Left ventricle myocardium inferior (tissue), 1 donor: Measurements from ENCODE around the gene SLC12A9. TPM values are rescaled to one million over a fixed set of nuclear protein-coding genes. Genes with fewer than 3 reads are reported as not detected.

Experiments
- DNase-seq: peaks from one replicate; pipeline ENCODE4 v3.0.0-alpha.2; 2020
- H3K27ac ChIP-seq: fragments of 200-600 bp; replicated peaks from 2 replicates; pipeline ENCODE4 v1.8.0; 2021
- H3K27me3 ChIP-seq: fragments of 200-600 bp; 2 replicates; pipeline ENCODE4 v1.8.0; 2021; ENCODE audit warnings: low read depth
- H3K36me3 ChIP-seq: fragments of 200-600 bp; 2 replicates; pipeline ENCODE4 v1.8.0; 2021
- H3K4me1 ChIP-seq: fragments of 200-600 bp; 2 replicates; pipeline ENCODE4 v1.8.0; 2021
- H3K4me3 ChIP-seq: fragments of 200-600 bp; 2 replicates; pipeline ENCODE4 v1.8.0; 2021; ENCODE audit warnings: mild to moderate bottlenecking, moderate library complexity
- H3K9me3 ChIP-seq: fragments of 200-600 bp; replicated peaks from 2 replicates; pipeline ENCODE4 v1.8.0; 2021
- CTCF ChIP-seq: fragments of 200-600 bp; IDR thresholded peaks from 2 replicates; pipeline ENCODE4 v1.8.0; 2021; ENCODE audit warnings: antibody characterized with exemption, mild to moderate bottlenecking, borderline replicate concordance
- intact Hi-C: fragments of 100-400 bp; cut with micrococcal nuclease; formaldehyde crosslinking; loops from one replicate; pipeline ENCODE4 v1.11.0; 2022
- total RNA-seq: library from RNA; stranded (reverse); fragmentation: NEBNext Ultra II Directional; extraction: Animal tissue kit (Norgen Biotek cat#: 25700); gene quantifications from one replicate; pipeline ENCODE4 v1.2.1, GENCODE V29; 2021
- donor health status: DM: no; HTN: yes; CAD: no; lungs with severe emphysema.

The SLC12A9 gene
- total RNA-seq, 1 donor from 2014 or later, result 10.9 TPM

GRCh38 chr7:100865938-100866728 is 13.6 kb downstream of the SLC12A9 start:
- H3K27ac ChIP-seq, result peak overlapping the region; percentile 91

DNA sequence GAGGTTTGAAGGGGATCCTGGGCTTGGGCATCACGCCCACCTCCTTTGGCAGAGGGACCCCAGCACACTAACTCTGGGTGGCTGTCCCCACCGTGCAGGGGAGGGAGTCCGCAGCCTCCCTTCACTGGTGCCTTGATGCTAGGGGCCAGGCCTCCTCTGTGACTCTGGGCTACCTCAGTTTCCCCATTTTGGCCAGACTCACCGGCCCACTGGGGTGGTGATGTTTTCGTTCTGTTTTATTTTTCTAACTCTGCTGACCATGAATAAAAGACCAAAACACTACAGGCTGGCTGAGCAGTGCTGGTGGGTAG is 14.2 kb downstream of the SLC12A9 start:
- H3K4me3 ChIP-seq, result peak overlapping the region; percentile 84
- H3K27ac ChIP-seq, result peak overlapping the region; percentile 91
- H3K4me1 ChIP-seq, result peaks cover 47% of the 10 kb centered on the region
- TF ChIP-seq CTCF, result no peak
- H3K9me3 ChIP-seq, result no peaks in the 10 kb centered on the region
- DNase-seq, result no peak
- H3K36me3 ChIP-seq, result peaks cover 19% of the 10 kb centered on the region
- H3K27me3 ChIP-seq, result no peaks in the 10 kb centered on the region
- intact Hi-C loops, result no loop called here

More at GRCh38 chr7:100865938-100866728, 13.6 kb downstream of the SLC12A9 start:
- intact Hi-C loops, result no loop called here
- Histone ChIP-seq H3K4me1 (peaks cover 47% of the 10 kb centered on the region), H3K4me3 (peak overlapping the region; percentile 84), H3K27me3 (no peaks in the 10 kb centered on the region), H3K36me3 (peaks cover 19% of the 10 kb centered on the region), H3K9me3 (no peaks in the 10 kb centered on the region)
- peak; percentile 81 for DNase-seq
- TF ChIP-seq CTCF, result no peak

- H3K36me3 ChIP-seq, result peaks cover 23% of the 10 kb centered on the region
- peak within 1 kb of the TSS; percentile 91 for H3K27ac ChIP-seq
- intact Hi-C loops, result no loop called here
- peak; percentile 88 for DNase-seq
- H3K27me3 ChIP-seq, result no peaks in the 10 kb centered on the region
- no peak for TF ChIP-seq CTCF
- H3K9me3 ChIP-seq, result no peaks in the 10 kb centered on the region
- H3K4me3 ChIP-seq, result peak within 1 kb of the TSS; percentile 84
- H3K4me1 ChIP-seq, result peaks cover 47% of the 10 kb centered on the region
These were observed 14.7 kb downstream of the SLC12A9 start, which contains the start of gene TRIP6 for GRCh38 chr7:100867040-100867775. Gene TRIP6, plus strand, starts transcription at chr7:100867387. Its CDS starts 111 bp downstream, at chr7:100867498.

GRCh38 chr7:100867776-100868485 is 15.4 kb downstream of the SLC12A9 start:
- Histone ChIP-seq H3K4me1 (peaks cover 46% of the 10 kb centered on the region), H3K27me3 (no peaks in the 10 kb centered on the region), H3K9me3 (no peaks in the 10 kb centered on the region), H3K4me3 (peak overlapping the region; percentile 84), H3K36me3 (peaks cover 31% of the 10 kb centered on the region), H3K27ac (peak overlapping the region; percentile 91)
- no peak for DNase-seq
- intact Hi-C loops, result no loop called here
- no peak for TF ChIP-seq CTCF

DNA sequence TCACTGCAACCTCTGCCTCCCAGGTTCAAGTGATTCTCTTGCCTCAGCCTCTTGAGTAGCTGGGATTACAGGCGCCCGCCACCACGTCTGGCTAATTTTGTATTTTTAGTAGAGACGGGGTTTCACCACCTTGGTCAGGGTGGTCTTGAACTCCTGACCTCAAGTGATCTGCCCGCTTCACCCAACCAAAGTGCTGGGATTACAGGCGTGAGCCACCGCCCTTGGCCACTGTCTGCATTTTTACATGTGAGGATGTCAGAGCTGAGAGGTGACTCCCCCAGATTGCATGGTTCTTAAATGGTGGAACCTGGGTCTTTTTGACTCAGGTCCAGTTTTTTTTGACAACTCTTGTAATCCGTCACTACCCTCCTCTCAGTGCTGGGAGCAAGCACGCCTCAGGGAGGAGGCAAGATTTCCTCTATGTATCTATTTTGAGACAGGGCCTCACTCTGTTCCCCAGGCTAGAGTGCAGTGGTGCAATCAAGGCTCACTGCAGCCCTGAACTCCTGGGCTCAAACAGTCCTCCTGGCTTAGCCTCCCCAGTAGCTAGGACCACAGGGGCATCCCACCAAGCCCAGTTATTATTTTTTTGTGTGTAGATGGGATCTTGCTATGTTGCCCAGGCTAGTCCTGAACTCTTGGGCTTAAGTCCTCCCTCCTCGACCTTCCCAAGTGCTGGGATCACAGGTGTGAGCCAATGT is 21.2 kb downstream of the SLC12A9 start:
- intact Hi-C loops, result no loop called here
- Histone ChIP-seq H3K4me3 (peak overlapping the region; percentile 96), H3K27me3 (no peaks in the 10 kb centered on the region), H3K27ac (peak overlapping the region; percentile 92), H3K36me3 (peaks cover 65% of the 10 kb centered on the region), H3K9me3 (no peaks in the 10 kb centered on the region), H3K4me1 (peaks cover 52% of the 10 kb centered on the region)
- no peak for DNase-seq
- no peak for TF ChIP-seq CTCF
